Keratinocyte (primary cell): Measurements from ENCODE around the gene CDA. TPM values are rescaled to one million over a fixed set of nuclear protein-coding genes. Genes with fewer than 3 reads are reported as not detected.

Experiments used
- DNase-seq: peaks from one replicate; pipeline ENCODE4 v3.0.0-alpha.2; 2011; ENCODE audit warnings: low read depth, missing footprints, low spot score
- FAIRE-seq: peaks from 2 replicates; lab custom pipeline; 2011; peaks lifted over from hg19 to GRCh38; lab: Jason Lieb, UNC
- H2AFZ ChIP-seq: 2 replicates; pipeline ENCODE4 v1.6.0; 2012; ENCODE audit warnings: low read length, control low read depth, inconsistent platforms; ENCODE audit not compliant: control insufficient read depth
- H3K27ac ChIP-seq: 2 replicates; pipeline ENCODE4 v1.5.1; 2011; ENCODE audit warnings: low read length; ENCODE audit not compliant: control insufficient read depth, insufficient read depth
- H3K27me3 ChIP-seq: 3 replicates; pipeline ENCODE4 v1.6.0; 2011; ENCODE audit warnings: low read length; ENCODE audit not compliant: control insufficient read depth, insufficient read depth; ENCODE audit errors: extremely low read depth
- H3K36me3 ChIP-seq, 2 experiments: 2 replicates in 1 of 2; 3 replicates in 1 of 2; pipeline ENCODE4 v1.5.1; 2011; ENCODE audit warnings: low read length in 2 of 2, mild to moderate bottlenecking in 1 of 2; ENCODE audit not compliant: control insufficient read depth in 2 of 2, insufficient read depth in 2 of 2; ENCODE audit errors: extremely low read depth in 1 of 2
- H3K4me1 ChIP-seq: 3 replicates; pipeline ENCODE4 v1.5.1; 2011; ENCODE audit warnings: low read length; ENCODE audit not compliant: control insufficient read depth, insufficient read depth; ENCODE audit errors: extremely low read depth
- H3K4me2 ChIP-seq: 3 replicates; pipeline ENCODE4 v1.6.0; 2011; ENCODE audit warnings: low read depth, low read length; ENCODE audit not compliant: control insufficient read depth, insufficient read depth; ENCODE audit errors: extremely low read depth
- H3K4me3 ChIP-seq, 3 experiments: fragments of 200-600 bp in 1 of 3; sonication (generic) in 1 of 3; 2 replicates in 2 of 3; 3 replicates in 1 of 3; pipeline ENCODE4 v1.5.1; 2011 to 2016; ENCODE audit warnings: low read length in 3 of 3, mild to moderate bottlenecking in 3 of 3, control low read depth in 2 of 3, inconsistent platforms in 1 of 3, low read depth in 1 of 3, mixed read lengths in 1 of 3, mixed run types in 1 of 3, moderate library complexity in 1 of 3; ENCODE audit not compliant: control insufficient read depth in 2 of 3, insufficient read depth in 2 of 3; ENCODE audit errors: extremely low read depth in 1 of 3
- H3K79me2 ChIP-seq: 2 replicates; pipeline ENCODE4 v1.6.0; 2012; ENCODE audit warnings: low read length; ENCODE audit not compliant: control insufficient read depth, insufficient read depth
- H3K9ac ChIP-seq: 3 replicates; pipeline ENCODE4 v1.6.0; 2011; ENCODE audit warnings: low read length; ENCODE audit not compliant: control insufficient read depth, insufficient read depth; ENCODE audit errors: extremely low read depth
- H3K9me1 ChIP-seq: 3 replicates; pipeline ENCODE4 v1.6.0; 2011; ENCODE audit warnings: low read length; ENCODE audit not compliant: control insufficient read depth, insufficient read depth; ENCODE audit errors: extremely low read depth
- H3K9me3 ChIP-seq: 2 replicates; pipeline ENCODE4 v1.5.1; 2012; ENCODE audit warnings: low read depth, low read length; ENCODE audit not compliant: control insufficient read depth
- H4K20me1 ChIP-seq: 3 replicates; pipeline ENCODE4 v1.6.0; 2011; ENCODE audit warnings: low read length; ENCODE audit not compliant: control insufficient read depth, insufficient read depth; ENCODE audit errors: extremely low read depth
- CTCF ChIP-seq, 3 experiments: IDR thresholded peaks in 1 of 3; conservative IDR thresholded peaks in 1 of 3; optimal IDR thresholded peaks in 1 of 3; 2 replicates in 2 of 3; 3 replicates in 1 of 3; pipeline versions ENCODE3 to v1.5.1; 2011; ENCODE audit warnings: low read length in 3 of 3, mild to moderate bottlenecking in 3 of 3, moderate library complexity in 2 of 3, control low read depth in 1 of 3, inconsistent platforms in 1 of 3; ENCODE audit not compliant: insufficient read depth in 2 of 3; ENCODE audit errors: extremely low read depth in 1 of 3
- EZH2 ChIP-seq: IDR thresholded peaks from one replicate; pipeline ENCODE4 v1.6.1; 2012; ENCODE audit warnings: inconsistent platforms, mild to moderate bottlenecking, low read length, moderate library complexity
- dilution Hi-C: fragments of 300-500 bp; cut with MboI; formaldehyde crosslinking; loops from one replicate; pipeline ENCODE4 v1.7.0; 2020; ENCODE audit warnings: low sequenced_read_pairs; ENCODE audit not compliant: extremely low pct_ligation_motif_present
- polyA plus RNA-seq, 5 experiments: library from polyadenylated mRNA; depleted of rRNA in 3 of 5; stranded (reverse) in 3 of 5; stranded (forward) in 1 of 5; unstranded in 1 of 5; fragments of >200 nt; gene quantifications; 1 replicate in 1 of 5; 2 replicates in 3 of 5; 3 replicates in 1 of 5; pipeline versions ENCODE4 v1.2.1 to v1.2.3, GENCODE V29; 2011 to 2012; ENCODE audit warnings: missing spikeins in 2 of 5, low read depth in 1 of 5, low replicate concordance in 1 of 5

Gene CDA
- polyA plus RNA-seq, 1 donor (not counting 4 experiments of a cell fraction or from before 2014, with no cell fraction given), result 44.9 TPM

GRCh38 chr1:20643080-20643479 lies 54.2 kb downstream of the CDA start:
- dilution Hi-C loops, result no loop called here
- Histone ChIP-seq H3K9me1 (no peaks in the 10 kb centered on the region), H2AFZ (no peak overlapping the region), H3K9ac (no peak overlapping the region), H3K79me2 (no peaks in the 10 kb centered on the region), H3K9me3 (no peaks in the 10 kb centered on the region), H3K4me1 (no peaks in the 10 kb centered on the region), H3K4me3 (no peak overlapping the region), H3K4me2 (no peak overlapping the region), H3K36me3 (peaks cover 21 to 36% of the 10 kb centered on the region in 2 experiments), H3K27ac (no peak overlapping the region), H3K27me3 (no peaks in the 10 kb centered on the region), H4K20me1 (no peaks in the 10 kb centered on the region)
- DNase-seq (no peak), FAIRE-seq (no peak)
- TF ChIP-seq CTCF (optimal IDR thresholded peaks at IDR 0.05 in 1 of 3, IDR thresholded peaks at IDR 0.05 in 1 of 3, conservative IDR thresholded peaks at IDR 0.05 in 1 of 3; ENCODE audit: extremely low read depth in 1 of 3, insufficient read depth in 2 of 3, low read length in 3 of 3) (no peak), EZH2 (no peak)

- no peaks in the 10 kb centered on the region for H3K4me1 ChIP-seq
- no peaks in the 10 kb centered on the region for H3K9me1 ChIP-seq
- dilution Hi-C loops, result no loop called here
- H2AFZ ChIP-seq, result no peak overlapping the region
- DNase-seq (no peak), FAIRE-seq (no peak)
- no peak overlapping the region for H3K9ac ChIP-seq
- H3K79me2 ChIP-seq, result no peaks in the 10 kb centered on the region
- H3K4me3 ChIP-seq, result no peak overlapping the region
- H3K9me3 ChIP-seq, result no peaks in the 10 kb centered on the region
- H3K36me3 ChIP-seq, result peaks cover 29 to 36% of the 10 kb centered on the region in 2 experiments
- H3K4me2 ChIP-seq, result no peak overlapping the region
- no peak overlapping the region for H3K27ac ChIP-seq
- no peaks in the 10 kb centered on the region for H3K27me3 ChIP-seq
- no peak for TF ChIP-seq EZH2
- TF ChIP-seq CTCF (optimal IDR thresholded peaks at IDR 0.05 in 1 of 3, IDR thresholded peaks at IDR 0.05 in 1 of 3, conservative IDR thresholded peaks at IDR 0.05 in 1 of 3; ENCODE audit: extremely low read depth in 1 of 3, insufficient read depth in 2 of 3, low read length in 3 of 3), result no peak
- no peaks in the 10 kb centered on the region for H4K20me1 ChIP-seq
Observed at GRCh38 chr1:20644416-20644815, 55.5 kb downstream of the CDA start.
